Measurements from ENCODE around the gene RIT2.

Gene RIT2

GRCh38 chr18:42953306-42953705, 162.2 kb downstream of the RIT2 start:
- H3K9me3 Mint-ChIP-seq: peaks cover 2% of the 10 kb centered on the region
- no peak overlapping the region for H3K27ac Mint-ChIP-seq
- H3K27me3 Mint-ChIP-seq: no peaks in the 10 kb centered on the region
- H3K4me3 Mint-ChIP-seq: no peak overlapping the region
- H3K36me3 Mint-ChIP-seq: no peaks in the 10 kb centered on the region
- no peaks in the 10 kb centered on the region for H3K4me1 Mint-ChIP-seq
- CTCF ChIA-PET: no interaction called here
- no peak for DNase-seq

GRCh38 chr18:42950732-42951131, 164.8 kb downstream of the RIT2 start:
- Mint-ChIP-seq H3K36me3 (no peaks in the 10 kb centered on the region), H3K27ac (no peak overlapping the region), H3K27me3 (no peaks in the 10 kb centered on the region), H3K4me3 (no peak overlapping the region), H3K9me3 (peaks cover 2% of the 10 kb centered on the region), H3K4me1 (no peaks in the 10 kb centered on the region)
- DNase-seq: no peak
- CTCF ChIA-PET: no interaction called here

- Mint-ChIP-seq H3K9me3 (peaks cover 7% of the 10 kb centered on the region), H3K4me1 (no peaks in the 10 kb centered on the region), H3K4me3 (no peak overlapping the region), H3K27ac (no peak overlapping the region), H3K27me3 (no peaks in the 10 kb centered on the region), H3K36me3 (no peaks in the 10 kb centered on the region)
- no peak for DNase-seq
- CTCF ChIA-PET: no interaction called here
Observed at GRCh38 chr18:42948831-42949230, 166.7 kb downstream of the RIT2 start.

- Mint-ChIP-seq H3K4me3 (no peak overlapping the region), H3K9me3 (peaks cover 12% of the 10 kb centered on the region), H3K27ac (no peak overlapping the region), H3K4me1 (no peaks in the 10 kb centered on the region), H3K36me3 (no peaks in the 10 kb centered on the region), H3K27me3 (no peaks in the 10 kb centered on the region)
- no peak for DNase-seq
- CTCF ChIA-PET: no interaction called here
Observed at GRCh38 chr18:42941860-42942259, 173.6 kb downstream of the RIT2 start.

- Mint-ChIP-seq H3K4me1 (no peaks in the 10 kb centered on the region), H3K27ac (no peak overlapping the region), H3K4me3 (no peak overlapping the region), H3K27me3 (no peaks in the 10 kb centered on the region), H3K9me3 (peaks cover 12% of the 10 kb centered on the region), H3K36me3 (no peaks in the 10 kb centered on the region)
- no peak for DNase-seq
- CTCF ChIA-PET: no interaction called here
Observed at GRCh38 chr18:42941021-42941420, 174.5 kb downstream of the RIT2 start.

GRCh38 chr18:42937436-42937835, 178.0 kb downstream of the RIT2 start:
- CTCF ChIA-PET: no interaction called here
- Mint-ChIP-seq H3K36me3 (no peaks in the 10 kb centered on the region), H3K4me1 (no peaks in the 10 kb centered on the region), H3K9me3 (peaks cover 10% of the 10 kb centered on the region), H3K27ac (no peak overlapping the region), H3K4me3 (no peak overlapping the region), H3K27me3 (no peaks in the 10 kb centered on the region)
- DNase-seq: no peak

- Mint-ChIP-seq H3K4me3 (no peak overlapping the region), H3K36me3 (no peaks in the 10 kb centered on the region), H3K4me1 (no peaks in the 10 kb centered on the region), H3K9me3 (peaks cover 10% of the 10 kb centered on the region), H3K27me3 (no peaks in the 10 kb centered on the region), H3K27ac (no peak overlapping the region)
- CTCF ChIA-PET: no interaction called here
- DNase-seq: no peak
Observed at GRCh38 chr18:42936289-42936688, 179.2 kb downstream of the RIT2 start.

- Mint-ChIP-seq H3K36me3 (no peaks in the 10 kb centered on the region), H3K4me3 (no peak overlapping the region), H3K9me3 (peaks cover 7% of the 10 kb centered on the region), H3K27ac (no peak overlapping the region), H3K4me1 (no peaks in the 10 kb centered on the region), H3K27me3 (no peaks in the 10 kb centered on the region)
- CTCF ChIA-PET: no interaction called here
- no peak for DNase-seq
Observed at GRCh38 chr18:42931491-42931890, 184.0 kb downstream of the RIT2 start.

GRCh38 chr18:42929857-42930256, 185.6 kb downstream of the RIT2 start:
- Mint-ChIP-seq H3K27ac (no peak overlapping the region), H3K9me3 (peaks cover 2% of the 10 kb centered on the region), H3K4me3 (no peak overlapping the region), H3K36me3 (no peaks in the 10 kb centered on the region), H3K4me1 (no peaks in the 10 kb centered on the region), H3K27me3 (no peaks in the 10 kb centered on the region)
- no peak for DNase-seq
- CTCF ChIA-PET: no interaction called here

- CTCF ChIA-PET: no interaction called here
- no peak overlapping the region for H3K4me3 Mint-ChIP-seq
- no peaks in the 10 kb centered on the region for H3K27me3 Mint-ChIP-seq
- peaks cover 1% of the 10 kb centered on the region for H3K9me3 Mint-ChIP-seq
- no peaks in the 10 kb centered on the region for H3K4me1 Mint-ChIP-seq
- H3K36me3 Mint-ChIP-seq: no peaks in the 10 kb centered on the region
- H3K27ac Mint-ChIP-seq: no peak overlapping the region
- no peak for DNase-seq
Observed at GRCh38 chr18:42929181-42929580, 186.3 kb downstream of the RIT2 start.

- no peaks in the 10 kb centered on the region for H3K36me3 Mint-ChIP-seq
- no peak for DNase-seq
- no peaks in the 10 kb centered on the region for H3K4me1 Mint-ChIP-seq
- peaks cover 1% of the 10 kb centered on the region for H3K9me3 Mint-ChIP-seq
- H3K27me3 Mint-ChIP-seq: no peaks in the 10 kb centered on the region
- CTCF ChIA-PET: no interaction called here
- H3K4me3 Mint-ChIP-seq: no peak overlapping the region
- H3K27ac Mint-ChIP-seq: no peak overlapping the region
Observed at GRCh38 chr18:42925036-42925435, 190.4 kb downstream of the RIT2 start.

- Mint-ChIP-seq H3K27me3 (no peaks in the 10 kb centered on the region), H3K27ac (no peak overlapping the region), H3K4me1 (no peaks in the 10 kb centered on the region), H3K36me3 (no peaks in the 10 kb centered on the region), H3K4me3 (no peak overlapping the region), H3K9me3 (peaks cover 3% of the 10 kb centered on the region)
- CTCF ChIA-PET: no interaction called here
- DNase-seq: no peak
Observed at GRCh38 chr18:42922363-42922762, 193.1 kb downstream of the RIT2 start.

GRCh38 chr18:42921226-42921737, 194.2 kb downstream of the RIT2 start:
- Mint-ChIP-seq H3K27ac (no peak overlapping the region), H3K9me3 (peaks cover 3% of the 10 kb centered on the region), H3K36me3 (no peaks in the 10 kb centered on the region), H3K27me3 (no peaks in the 10 kb centered on the region), H3K4me1 (no peaks in the 10 kb centered on the region), H3K4me3 (no peak overlapping the region)
- DNase-seq: no peak
- CTCF ChIA-PET: no interaction called here

- no peak overlapping the region for H3K4me3 Mint-ChIP-seq
- H3K36me3 Mint-ChIP-seq: no peaks in the 10 kb centered on the region
- H3K27me3 Mint-ChIP-seq: no peaks in the 10 kb centered on the region
- H3K9me3 Mint-ChIP-seq: peaks cover 3% of the 10 kb centered on the region
- no peak overlapping the region for H3K27ac Mint-ChIP-seq
- no peak for DNase-seq
- H3K4me1 Mint-ChIP-seq: no peaks in the 10 kb centered on the region
- CTCF ChIA-PET: no interaction called here
Observed at GRCh38 chr18:42920621-42921020, 194.9 kb downstream of the RIT2 start.

- Mint-ChIP-seq H3K27me3 (no peaks in the 10 kb centered on the region), H3K4me1 (no peaks in the 10 kb centered on the region), H3K9me3 (peaks cover 3% of the 10 kb centered on the region), H3K27ac (no peak overlapping the region), H3K4me3 (no peak overlapping the region), H3K36me3 (no peaks in the 10 kb centered on the region)
- CTCF ChIA-PET: no interaction called here
- DNase-seq: no peak
Observed at GRCh38 chr18:42915299-42915698, 200.2 kb downstream of the RIT2 start.

GRCh38 chr18:42914476-42914875, 201.0 kb downstream of the RIT2 start:
- H3K36me3 Mint-ChIP-seq: no peaks in the 10 kb centered on the region
- H3K9me3 Mint-ChIP-seq: no peaks in the 10 kb centered on the region
- DNase-seq: no peak
- no peaks in the 10 kb centered on the region for H3K4me1 Mint-ChIP-seq
- H3K27me3 Mint-ChIP-seq: no peaks in the 10 kb centered on the region
- no peak overlapping the region for H3K4me3 Mint-ChIP-seq
- H3K27ac Mint-ChIP-seq: no peak overlapping the region
- CTCF ChIA-PET: no interaction called here

All from activated naive CD4-positive, alpha-beta T cell treated with anti-CD3 and anti-CD28 coated beads, Interleukin-2, amount 10 ng/mL, durations not matched to agents 7 days and 5 days (primary cell).